ENCODE results near the gene ANKZF1.

Gene ANKZF1

DNA sequence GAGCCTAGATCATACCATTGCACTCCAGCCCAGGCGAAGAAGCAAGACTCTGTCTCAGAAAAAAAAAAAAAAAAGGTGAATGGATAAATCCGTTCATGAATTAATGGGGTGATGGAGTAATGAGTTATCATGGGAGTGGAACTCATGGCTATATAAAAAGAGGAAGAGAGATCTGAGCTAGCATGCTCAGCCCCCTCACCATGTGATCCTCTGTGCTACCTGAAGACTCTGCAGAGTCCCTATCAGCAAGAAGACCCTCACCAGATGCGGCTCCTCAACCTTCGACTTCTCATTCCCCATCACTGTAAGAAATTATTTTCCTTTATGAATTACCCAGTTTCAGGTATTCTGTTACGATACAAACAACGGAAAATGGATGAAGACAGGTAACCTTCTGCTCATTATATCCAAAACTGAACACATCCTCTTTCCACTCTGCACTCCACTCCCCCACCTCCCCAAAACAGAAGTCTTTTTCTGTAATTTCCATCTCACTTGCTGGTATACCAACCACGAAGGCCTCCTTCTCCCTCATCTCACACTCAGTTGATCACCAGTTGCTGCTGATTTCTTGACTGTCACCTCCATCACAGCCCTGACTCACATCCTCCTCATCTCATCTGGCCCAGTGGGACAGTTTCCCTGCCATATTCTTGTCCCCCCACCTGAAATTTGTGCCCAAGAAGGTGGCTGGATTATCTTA, 42.7 kb upstream of the ANKZF1 start:
- no peak overlapping the region for H2AFZ ChIP-seq (ENCODE audit: low read length)
- H3K4me1 ChIP-seq (ENCODE audit: insufficient read depth, low read length, severe bottlenecking), result no peaks in the 10 kb centered on the region
- no peaks in the 10 kb centered on the region for H3K9me2 ChIP-seq (ENCODE audit: low read depth, low read length)
- H3K27ac ChIP-seq (ENCODE audit: low read depth, low read length, poor library complexity, severe bottlenecking), result peak overlapping the region; percentile 53
- H3K4me2 ChIP-seq (ENCODE audit: low read length), result no peak overlapping the region
- no peak overlapping the region for H3K9ac ChIP-seq (ENCODE audit: low read length)
- no peaks in the 10 kb centered on the region for H4K20me1 ChIP-seq (ENCODE audit: insufficient read depth, low read length)
- peaks cover 26% of the 10 kb centered on the region for H3K36me3 ChIP-seq (ENCODE audit: insufficient read depth, low read length)
- no peaks in the 10 kb centered on the region for H3F3A ChIP-seq (ENCODE audit: insufficient read depth, low read length)
- no peak overlapping the region for H3K4me3 ChIP-seq (ENCODE audit: low read depth, low read length, poor library complexity, severe bottlenecking)
- H3K79me2 ChIP-seq (ENCODE audit: insufficient read depth, low read length), result no peaks in the 10 kb centered on the region
- TF ChIP-seq, protein P1, sequence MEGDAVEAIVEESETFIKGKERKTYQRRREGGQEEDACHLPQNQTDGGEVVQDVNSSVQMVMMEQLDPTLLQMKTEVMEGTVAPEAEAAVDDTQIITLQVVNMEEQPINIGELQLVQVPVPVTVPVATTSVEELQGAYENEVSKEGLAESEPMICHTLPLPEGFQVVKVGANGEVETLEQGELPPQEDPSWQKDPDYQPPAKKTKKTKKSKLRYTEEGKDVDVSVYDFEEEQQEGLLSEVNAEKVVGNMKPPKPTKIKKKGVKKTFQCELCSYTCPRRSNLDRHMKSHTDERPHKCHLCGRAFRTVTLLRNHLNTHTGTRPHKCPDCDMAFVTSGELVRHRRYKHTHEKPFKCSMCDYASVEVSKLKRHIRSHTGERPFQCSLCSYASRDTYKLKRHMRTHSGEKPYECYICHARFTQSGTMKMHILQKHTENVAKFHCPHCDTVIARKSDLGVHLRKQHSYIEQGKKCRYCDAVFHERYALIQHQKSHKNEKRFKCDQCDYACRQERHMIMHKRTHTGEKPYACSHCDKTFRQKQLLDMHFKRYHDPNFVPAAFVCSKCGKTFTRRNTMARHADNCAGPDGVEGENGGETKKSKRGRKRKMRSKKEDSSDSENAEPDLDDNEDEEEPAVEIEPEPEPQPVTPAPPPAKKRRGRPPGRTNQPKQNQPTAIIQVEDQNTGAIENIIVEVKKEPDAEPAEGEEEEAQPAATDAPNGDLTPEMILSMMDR (IDR thresholded peaks at IDR 0.05; ENCODE audit: low read length), result no peak
- no peak for TF ChIP-seq EZH2 (IDR thresholded peaks at IDR 0.05; ENCODE audit: borderline replicate concordance, low read length)
- no peaks in the 10 kb centered on the region for H3K27me3 ChIP-seq (ENCODE audit: insufficient read depth, low read length)
- no peaks in the 10 kb centered on the region for H3K9me3 ChIP-seq (ENCODE audit: low read length)

DNA sequence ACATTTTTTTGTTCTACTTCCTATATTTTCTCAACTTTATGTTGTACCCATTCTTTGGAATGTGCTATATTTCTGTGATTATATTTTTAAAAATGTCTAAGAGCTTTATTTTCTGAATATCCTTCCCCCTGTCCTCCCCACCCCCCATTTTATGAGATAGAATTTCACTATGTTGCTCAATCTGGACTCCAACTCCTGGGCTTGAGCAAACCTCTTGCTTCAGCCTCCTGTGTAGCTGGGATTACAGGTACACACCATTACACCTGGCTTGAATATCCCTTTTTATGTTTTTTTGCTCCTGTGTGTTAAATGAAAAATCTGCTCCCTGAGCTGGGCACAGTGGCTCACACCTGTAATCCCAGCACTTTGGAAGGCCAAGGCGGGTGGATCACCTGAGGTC, 32.2 kb upstream of the ANKZF1 start:
- Histone ChIP-seq H3K9ac (ENCODE audit: low read length) (no peak overlapping the region), H3K27me3 (ENCODE audit: insufficient read depth, low read length) (no peaks in the 10 kb centered on the region), H3K36me3 (ENCODE audit: insufficient read depth, low read length) (no peaks in the 10 kb centered on the region), H3K4me1 (ENCODE audit: insufficient read depth, low read length, severe bottlenecking) (no peaks in the 10 kb centered on the region), H3K4me3 (ENCODE audit: low read depth, low read length, poor library complexity, severe bottlenecking) (no peak overlapping the region), H4K20me1 (ENCODE audit: insufficient read depth, low read length) (no peaks in the 10 kb centered on the region), H3K27ac (ENCODE audit: low read depth, low read length, poor library complexity, severe bottlenecking) (no peak overlapping the region), H3K9me3 (ENCODE audit: low read length) (no peaks in the 10 kb centered on the region), H3K4me2 (ENCODE audit: low read length) (no peak overlapping the region), H3F3A (ENCODE audit: insufficient read depth, low read length) (no peaks in the 10 kb centered on the region), H3K79me2 (ENCODE audit: insufficient read depth, low read length) (no peaks in the 10 kb centered on the region), H3K9me2 (ENCODE audit: low read depth, low read length) (no peaks in the 10 kb centered on the region), H2AFZ (ENCODE audit: low read length) (no peak overlapping the region)
- TF ChIP-seq, protein P1 (IDR thresholded peaks at IDR 0.05; ENCODE audit: low read length), result no peak
- TF ChIP-seq EZH2 (IDR thresholded peaks at IDR 0.05; ENCODE audit: borderline replicate concordance, low read length), result no peak

DNA sequence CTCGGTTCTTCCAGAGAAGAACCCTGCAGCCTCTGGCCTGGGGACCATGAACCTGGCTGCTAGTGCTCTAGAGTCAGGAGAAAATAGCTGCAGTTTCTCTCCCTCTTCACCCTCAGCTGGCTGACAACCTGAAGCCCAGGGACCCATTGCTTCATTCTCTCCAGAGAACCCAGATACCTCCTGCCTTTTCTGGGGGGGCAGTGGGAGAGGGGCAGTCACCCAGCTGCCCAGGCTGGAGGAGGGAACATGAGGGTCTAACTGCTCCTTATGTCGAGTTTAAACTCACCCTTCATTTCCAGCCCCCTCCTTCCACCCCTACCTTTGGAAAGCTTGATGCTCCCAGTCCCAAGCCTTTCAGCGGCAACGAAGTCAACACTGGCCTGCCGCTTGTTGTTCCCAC, 30.6 kb upstream of the ANKZF1 start:
- Histone ChIP-seq H4K20me1 (ENCODE audit: insufficient read depth, low read length) (no peaks in the 10 kb centered on the region), H3K4me1 (ENCODE audit: insufficient read depth, low read length, severe bottlenecking) (no peaks in the 10 kb centered on the region), H3K9ac (ENCODE audit: low read length) (no peak overlapping the region), H3K4me2 (ENCODE audit: low read length) (no peak overlapping the region), H3F3A (ENCODE audit: insufficient read depth, low read length) (no peaks in the 10 kb centered on the region), H3K9me3 (ENCODE audit: low read length) (no peaks in the 10 kb centered on the region), H3K27me3 (ENCODE audit: insufficient read depth, low read length) (no peaks in the 10 kb centered on the region), H2AFZ (ENCODE audit: low read length) (no peak overlapping the region), H3K27ac (ENCODE audit: low read depth, low read length, poor library complexity, severe bottlenecking) (no peak overlapping the region), H3K79me2 (ENCODE audit: insufficient read depth, low read length) (no peaks in the 10 kb centered on the region), H3K9me2 (ENCODE audit: low read depth, low read length) (no peaks in the 10 kb centered on the region), H3K4me3 (ENCODE audit: low read depth, low read length, poor library complexity, severe bottlenecking) (no peak overlapping the region), H3K36me3 (ENCODE audit: insufficient read depth, low read length) (no peaks in the 10 kb centered on the region)
- TF ChIP-seq, protein P1 (IDR thresholded peaks at IDR 0.05; ENCODE audit: low read length), result no peak
- TF ChIP-seq EZH2 (IDR thresholded peaks at IDR 0.05; ENCODE audit: borderline replicate concordance, low read length), result no peak
